Mesothelial cell of epicardium (in vitro differentiated cells): ENCODE data around the gene UGT2A1. TPM values are rescaled to one million over a fixed set of nuclear protein-coding genes. Genes with fewer than 3 reads are reported as not detected.
A peak's percentile ranks its signal among the peaks of the same experiment; 100 is the strongest.

ENCODE experiments used
- DNase-seq, 2 experiments: peaks; one replicate each; pipeline ENCODE4 v3.0.0; 2021; ENCODE audit warnings: low spot score in 2 of 2; ENCODE audit not compliant: unreplicated experiment in 2 of 2
- H3K27ac Mint-ChIP-seq: 2 replicates; pipeline ENCODE4 v1.8.0; 2021; ENCODE audit warnings: mixed read lengths
- H3K27me3 Mint-ChIP-seq: 2 replicates; pipeline ENCODE4 v1.8.0; 2021; ENCODE audit warnings: low read depth, mixed read lengths
- H3K36me3 Mint-ChIP-seq: 2 replicates; pipeline ENCODE4 v1.8.0; 2021; ENCODE audit warnings: mixed read lengths
- H3K4me1 Mint-ChIP-seq: 2 replicates; pipeline ENCODE4 v1.8.0; 2021; ENCODE audit warnings: mixed read lengths
- H3K4me3 Mint-ChIP-seq: 2 replicates; pipeline ENCODE4 v1.8.0; 2021; ENCODE audit warnings: mild to moderate bottlenecking, moderate library complexity, mixed read lengths
- H3K9me3 Mint-ChIP-seq: 2 replicates; pipeline ENCODE4 v1.8.0; 2021; ENCODE audit warnings: mixed read lengths
- total RNA-seq: library from RNA; stranded (reverse); gene quantifications from 3 replicates; pipeline ENCODE4 v1.2.1, GENCODE V29; 2021
- TF ChIP-seq, protein P1 (sequence below): fragments of 200-600 bp; sonication (generic); IDR thresholded peaks from one replicate; pipeline ENCODE4 v1.5.0; 2021; ENCODE audit warnings: antibody characterized with exemption; ENCODE audit not compliant: unreplicated experiment

UGT2A1 gene
- not detected in 3 replicates for total RNA-seq

- Mint-ChIP-seq H3K4me3 (no peak within 1 kb of the TSS), H3K36me3 (no peaks in the 10 kb centered on the region)
Observed at GRCh38 chr4:69653147-69653546, at the start of gene UGT2A1. UGT2A1 (minus strand) TSS chr4:69653247; CDS start chr4:69647644, 5,603 bp downstream.

DNA sequence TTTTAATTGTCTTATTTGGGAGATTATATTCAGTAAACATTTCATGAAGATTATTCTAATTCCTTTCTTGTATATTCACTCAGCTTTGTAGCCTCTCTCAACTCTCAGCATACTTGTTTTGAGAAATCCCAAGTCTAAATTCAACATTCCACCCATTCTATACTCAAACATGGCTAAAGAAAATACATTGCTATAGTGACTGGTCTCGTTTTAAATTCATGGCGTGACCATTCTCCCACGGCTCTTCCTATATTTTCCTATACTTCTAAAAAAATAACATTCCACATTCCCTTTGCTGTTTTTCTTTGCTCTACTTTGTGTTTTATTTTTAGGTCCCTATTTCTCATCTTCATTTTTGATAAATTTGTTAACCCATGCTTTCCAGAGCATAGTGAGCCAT, 49.2 kb upstream of the UGT2A1 start:
- Mint-ChIP-seq H3K4me3 (no peak overlapping the region), H3K36me3 (no peaks in the 10 kb centered on the region), H3K27me3 (peaks cover 3% of the 10 kb centered on the region), H3K4me1 (no peaks in the 10 kb centered on the region), H3K9me3 (peaks cover 11% of the 10 kb centered on the region), H3K27ac (no peak overlapping the region)
- no peak for DNase-seq
- TF ChIP-seq, protein P1, sequence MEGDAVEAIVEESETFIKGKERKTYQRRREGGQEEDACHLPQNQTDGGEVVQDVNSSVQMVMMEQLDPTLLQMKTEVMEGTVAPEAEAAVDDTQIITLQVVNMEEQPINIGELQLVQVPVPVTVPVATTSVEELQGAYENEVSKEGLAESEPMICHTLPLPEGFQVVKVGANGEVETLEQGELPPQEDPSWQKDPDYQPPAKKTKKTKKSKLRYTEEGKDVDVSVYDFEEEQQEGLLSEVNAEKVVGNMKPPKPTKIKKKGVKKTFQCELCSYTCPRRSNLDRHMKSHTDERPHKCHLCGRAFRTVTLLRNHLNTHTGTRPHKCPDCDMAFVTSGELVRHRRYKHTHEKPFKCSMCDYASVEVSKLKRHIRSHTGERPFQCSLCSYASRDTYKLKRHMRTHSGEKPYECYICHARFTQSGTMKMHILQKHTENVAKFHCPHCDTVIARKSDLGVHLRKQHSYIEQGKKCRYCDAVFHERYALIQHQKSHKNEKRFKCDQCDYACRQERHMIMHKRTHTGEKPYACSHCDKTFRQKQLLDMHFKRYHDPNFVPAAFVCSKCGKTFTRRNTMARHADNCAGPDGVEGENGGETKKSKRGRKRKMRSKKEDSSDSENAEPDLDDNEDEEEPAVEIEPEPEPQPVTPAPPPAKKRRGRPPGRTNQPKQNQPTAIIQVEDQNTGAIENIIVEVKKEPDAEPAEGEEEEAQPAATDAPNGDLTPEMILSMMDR, result no peak

More at GRCh38 chr4:69653147-69653546, at the start of gene UGT2A1:
- Mint-ChIP-seq H3K27me3 (no peaks in the 10 kb centered on the region), H3K27ac (no peak within 1 kb of the TSS), H3K9me3 (no peaks in the 10 kb centered on the region), H3K4me1 (peaks cover 16% of the 10 kb centered on the region)
- TF ChIP-seq, protein P1, result no peak
- DNase-seq, result no peak

DNA sequence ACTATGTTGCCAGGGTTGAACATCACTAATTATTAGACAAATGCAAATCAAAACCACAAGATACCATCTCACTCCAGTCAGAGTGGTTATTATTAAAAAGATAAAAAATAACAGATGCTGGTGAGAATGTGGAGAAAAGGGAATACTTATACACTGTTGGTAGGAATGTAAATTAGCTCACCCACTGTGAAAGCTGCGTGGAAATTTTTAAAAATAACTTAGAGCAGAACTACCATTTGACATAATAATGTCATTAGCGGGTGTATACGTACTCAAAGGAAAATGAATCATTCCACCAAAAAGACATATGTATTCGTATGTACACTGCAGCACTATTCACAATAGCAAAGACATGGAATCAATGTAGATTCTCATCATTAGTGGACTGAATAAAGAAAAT, 48.6 kb upstream of the UGT2A1 start:
- no peaks in the 10 kb centered on the region for H3K4me1 Mint-ChIP-seq

GRCh38 chr4:69697536-69698242, 44.6 kb upstream of the UGT2A1 start:
- H3K9me3 Mint-ChIP-seq, result peaks cover 19% of the 10 kb centered on the region
- no peak for DNase-seq
- TF ChIP-seq, protein P1, result no peak
- no peak overlapping the region for H3K4me3 Mint-ChIP-seq
- no peaks in the 10 kb centered on the region for H3K4me1 Mint-ChIP-seq
- no peaks in the 10 kb centered on the region for H3K27me3 Mint-ChIP-seq
- no peak overlapping the region for H3K27ac Mint-ChIP-seq
- peaks cover 6% of the 10 kb centered on the region for H3K36me3 Mint-ChIP-seq

More for the DNA sequence above, 48.6 kb upstream of the UGT2A1 start:
- TF ChIP-seq, protein P1, result no peak
- Mint-ChIP-seq H3K36me3 (no peaks in the 10 kb centered on the region), H3K9me3 (peaks cover 11% of the 10 kb centered on the region), H3K27me3 (peaks cover 3% of the 10 kb centered on the region), H3K27ac (no peak overlapping the region), H3K4me3 (no peak overlapping the region)
- DNase-seq, result no peak

DNA sequence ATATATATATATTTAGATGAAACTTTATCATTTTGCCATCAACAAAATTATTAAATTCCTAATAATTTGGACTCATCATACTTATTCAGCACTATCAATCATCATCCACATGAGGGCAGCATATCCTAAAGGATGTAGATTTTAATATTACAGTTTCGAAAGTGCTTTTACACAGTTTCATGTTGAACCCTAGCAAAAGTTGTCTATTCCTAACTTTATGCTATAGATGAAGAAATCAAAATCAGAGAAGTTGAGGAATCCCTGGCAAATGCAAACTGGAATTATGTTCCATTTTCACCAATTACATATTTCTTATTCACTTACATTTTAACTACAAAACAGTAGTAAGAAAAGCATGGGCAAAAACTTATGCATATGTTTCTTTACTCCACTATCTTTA, 36.6 kb upstream of the UGT2A1 start:
- TF ChIP-seq, protein P1, result peak; percentile 73
- peaks cover 2% of the 10 kb centered on the region for H3K27me3 Mint-ChIP-seq

More for the DNA sequence above, 36.6 kb upstream of the UGT2A1 start:
- DNase-seq, result no peak
- Mint-ChIP-seq H3K4me3 (no peak overlapping the region), H3K36me3 (peaks cover 2% of the 10 kb centered on the region), H3K9me3 (peaks cover under 1% of the 10 kb centered on the region), H3K27ac (peak overlapping the region; percentile 54), H3K4me1 (peaks cover 9% of the 10 kb centered on the region)
